Keratinocyte (primary cell): ENCODE results near the gene B3GALT4. TPM values are rescaled to one million over a fixed set of nuclear protein-coding genes. Genes with fewer than 3 reads are reported as not detected.

ENCODE experiments used
- DNase-seq: peaks from one replicate; pipeline ENCODE4 v3.0.0-alpha.2; 2011; ENCODE audit warnings: low read depth, missing footprints, low spot score
- FAIRE-seq: peaks from 2 replicates; lab custom pipeline; 2011; peaks lifted over from hg19 to GRCh38; lab: Jason Lieb, UNC
- H2AFZ ChIP-seq: 2 replicates; pipeline ENCODE4 v1.6.0; 2012; ENCODE audit warnings: low read length, control low read depth, inconsistent platforms; ENCODE audit not compliant: control insufficient read depth
- H3K27ac ChIP-seq: 2 replicates; pipeline ENCODE4 v1.5.1; 2011; ENCODE audit warnings: low read length; ENCODE audit not compliant: control insufficient read depth, insufficient read depth
- H3K27me3 ChIP-seq: 3 replicates; pipeline ENCODE4 v1.6.0; 2011; ENCODE audit warnings: low read length; ENCODE audit not compliant: control insufficient read depth, insufficient read depth; ENCODE audit errors: extremely low read depth
- H3K36me3 ChIP-seq, 2 experiments: 2 replicates in 1 of 2; 3 replicates in 1 of 2; pipeline ENCODE4 v1.5.1; 2011; ENCODE audit warnings: low read length in 2 of 2, mild to moderate bottlenecking in 1 of 2; ENCODE audit not compliant: control insufficient read depth in 2 of 2, insufficient read depth in 2 of 2; ENCODE audit errors: extremely low read depth in 1 of 2
- H3K4me1 ChIP-seq: 3 replicates; pipeline ENCODE4 v1.5.1; 2011; ENCODE audit warnings: low read length; ENCODE audit not compliant: control insufficient read depth, insufficient read depth; ENCODE audit errors: extremely low read depth
- H3K4me2 ChIP-seq: 3 replicates; pipeline ENCODE4 v1.6.0; 2011; ENCODE audit warnings: low read depth, low read length; ENCODE audit not compliant: control insufficient read depth, insufficient read depth; ENCODE audit errors: extremely low read depth
- H3K4me3 ChIP-seq, 3 experiments: fragments of 200-600 bp in 1 of 3; sonication (generic) in 1 of 3; 2 replicates in 2 of 3; 3 replicates in 1 of 3; pipeline ENCODE4 v1.5.1; 2011 to 2016; ENCODE audit warnings: low read length in 3 of 3, mild to moderate bottlenecking in 3 of 3, control low read depth in 2 of 3, inconsistent platforms in 1 of 3, low read depth in 1 of 3, mixed read lengths in 1 of 3, mixed run types in 1 of 3, moderate library complexity in 1 of 3; ENCODE audit not compliant: control insufficient read depth in 2 of 3, insufficient read depth in 2 of 3; ENCODE audit errors: extremely low read depth in 1 of 3
- H3K79me2 ChIP-seq: 2 replicates; pipeline ENCODE4 v1.6.0; 2012; ENCODE audit warnings: low read length; ENCODE audit not compliant: control insufficient read depth, insufficient read depth
- H3K9ac ChIP-seq: 3 replicates; pipeline ENCODE4 v1.6.0; 2011; ENCODE audit warnings: low read length; ENCODE audit not compliant: control insufficient read depth, insufficient read depth; ENCODE audit errors: extremely low read depth
- H3K9me1 ChIP-seq: 3 replicates; pipeline ENCODE4 v1.6.0; 2011; ENCODE audit warnings: low read length; ENCODE audit not compliant: control insufficient read depth, insufficient read depth; ENCODE audit errors: extremely low read depth
- H3K9me3 ChIP-seq: 2 replicates; pipeline ENCODE4 v1.5.1; 2012; ENCODE audit warnings: low read depth, low read length; ENCODE audit not compliant: control insufficient read depth
- H4K20me1 ChIP-seq: 3 replicates; pipeline ENCODE4 v1.6.0; 2011; ENCODE audit warnings: low read length; ENCODE audit not compliant: control insufficient read depth, insufficient read depth; ENCODE audit errors: extremely low read depth
- EZH2 ChIP-seq: IDR thresholded peaks from one replicate; pipeline ENCODE4 v1.6.1; 2012; ENCODE audit warnings: inconsistent platforms, mild to moderate bottlenecking, low read length, moderate library complexity
- dilution Hi-C: fragments of 300-500 bp; cut with MboI; formaldehyde crosslinking; loops from one replicate; pipeline ENCODE4 v1.7.0; 2020; ENCODE audit warnings: low sequenced_read_pairs; ENCODE audit not compliant: extremely low pct_ligation_motif_present
- polyA plus RNA-seq, 5 experiments: library from polyadenylated mRNA; depleted of rRNA in 3 of 5; stranded (reverse) in 3 of 5; stranded (forward) in 1 of 5; unstranded in 1 of 5; fragments of >200 nt; gene quantifications; 1 replicate in 1 of 5; 2 replicates in 3 of 5; 3 replicates in 1 of 5; pipeline versions ENCODE4 v1.2.1 to v1.2.3, GENCODE V29; 2011 to 2012; ENCODE audit warnings: missing spikeins in 2 of 5, low read depth in 1 of 5, low replicate concordance in 1 of 5
- TF ChIP-seq, protein P1 (sequence below), 3 experiments: IDR thresholded peaks in 1 of 3; conservative IDR thresholded peaks in 1 of 3; optimal IDR thresholded peaks in 1 of 3; 2 replicates in 2 of 3; 3 replicates in 1 of 3; pipeline versions ENCODE3 to v1.5.1; 2011; ENCODE audit warnings: low read length in 3 of 3, mild to moderate bottlenecking in 3 of 3, moderate library complexity in 2 of 3, control low read depth in 1 of 3, inconsistent platforms in 1 of 3; ENCODE audit not compliant: insufficient read depth in 2 of 3; ENCODE audit errors: extremely low read depth in 1 of 3

The B3GALT4 gene
- polyA plus RNA-seq, 1 donor (not counting 4 experiments of a cell fraction or from before 2014, with no cell fraction given), result 0.31 TPM

DNA sequence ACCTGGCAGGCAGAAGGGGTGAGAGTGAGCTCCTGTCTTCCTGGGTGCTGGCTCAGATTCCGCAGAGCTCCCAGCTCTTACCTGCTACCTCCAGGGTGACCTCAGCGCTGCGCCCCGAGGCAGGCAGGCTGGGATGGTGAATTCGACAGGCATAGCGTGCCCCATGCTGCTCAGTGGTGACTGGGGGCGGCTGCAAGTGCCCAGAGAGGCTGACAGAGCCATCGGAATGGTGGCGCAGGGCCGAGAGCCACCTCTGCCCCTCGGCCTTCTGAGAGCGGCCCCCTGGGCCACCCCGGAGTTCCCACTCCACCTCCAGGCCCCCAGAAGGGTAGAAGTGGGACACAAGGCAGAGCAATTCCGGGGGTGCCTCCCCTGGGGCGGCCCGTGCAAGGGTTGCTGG, 27.3 kb downstream of the B3GALT4 start:
- no peaks in the 10 kb centered on the region for H3K9me3 ChIP-seq
- no peak for DNase-seq
- no peaks in the 10 kb centered on the region for H4K20me1 ChIP-seq
- H3K36me3 ChIP-seq, result peaks cover 25% of the 10 kb centered on the region in 2 experiments
- no peak overlapping the region for H2AFZ ChIP-seq
- no peak for FAIRE-seq
- peaks cover 3% of the 10 kb centered on the region for H3K4me1 ChIP-seq
- peaks cover 40% of the 10 kb centered on the region for H3K79me2 ChIP-seq
- no peak overlapping the region for H3K9ac ChIP-seq
- no peaks in the 10 kb centered on the region for H3K27me3 ChIP-seq
- H3K4me2 ChIP-seq, result no peak overlapping the region
- H3K27ac ChIP-seq, result no peak overlapping the region
- dilution Hi-C loops, result no loop called here
- TF ChIP-seq, protein P1, sequence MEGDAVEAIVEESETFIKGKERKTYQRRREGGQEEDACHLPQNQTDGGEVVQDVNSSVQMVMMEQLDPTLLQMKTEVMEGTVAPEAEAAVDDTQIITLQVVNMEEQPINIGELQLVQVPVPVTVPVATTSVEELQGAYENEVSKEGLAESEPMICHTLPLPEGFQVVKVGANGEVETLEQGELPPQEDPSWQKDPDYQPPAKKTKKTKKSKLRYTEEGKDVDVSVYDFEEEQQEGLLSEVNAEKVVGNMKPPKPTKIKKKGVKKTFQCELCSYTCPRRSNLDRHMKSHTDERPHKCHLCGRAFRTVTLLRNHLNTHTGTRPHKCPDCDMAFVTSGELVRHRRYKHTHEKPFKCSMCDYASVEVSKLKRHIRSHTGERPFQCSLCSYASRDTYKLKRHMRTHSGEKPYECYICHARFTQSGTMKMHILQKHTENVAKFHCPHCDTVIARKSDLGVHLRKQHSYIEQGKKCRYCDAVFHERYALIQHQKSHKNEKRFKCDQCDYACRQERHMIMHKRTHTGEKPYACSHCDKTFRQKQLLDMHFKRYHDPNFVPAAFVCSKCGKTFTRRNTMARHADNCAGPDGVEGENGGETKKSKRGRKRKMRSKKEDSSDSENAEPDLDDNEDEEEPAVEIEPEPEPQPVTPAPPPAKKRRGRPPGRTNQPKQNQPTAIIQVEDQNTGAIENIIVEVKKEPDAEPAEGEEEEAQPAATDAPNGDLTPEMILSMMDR (optimal IDR thresholded peaks at IDR 0.05 in 1 of 3, IDR thresholded peaks at IDR 0.05 in 1 of 3, conservative IDR thresholded peaks at IDR 0.05 in 1 of 3; ENCODE audit: extremely low read depth in 1 of 3, insufficient read depth in 2 of 3, low read length in 3 of 3), result no peak
- TF ChIP-seq EZH2, result no peak
- H3K4me3 ChIP-seq, result no peak overlapping the region
- no peaks in the 10 kb centered on the region for H3K9me1 ChIP-seq

DNA sequence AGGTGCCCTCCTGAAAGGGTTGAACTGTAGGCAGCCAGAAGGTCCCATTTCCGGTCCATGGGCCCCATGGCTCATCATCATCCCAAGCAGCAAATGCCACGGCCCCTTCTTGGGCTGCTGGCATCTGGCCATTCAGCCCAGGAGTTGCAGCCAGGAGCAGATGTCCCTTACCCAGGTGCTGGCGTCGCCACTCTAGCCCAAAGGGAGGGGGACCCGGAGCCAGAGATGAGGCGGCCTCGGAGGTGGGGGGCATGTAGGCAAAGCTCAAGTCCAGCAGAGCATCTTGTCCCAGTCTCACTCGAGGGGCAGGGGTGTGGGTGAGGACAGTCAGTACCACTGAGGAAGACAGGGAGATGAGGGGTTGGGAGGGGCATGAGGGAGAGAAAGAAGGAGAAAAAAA, 28.1 kb downstream of the B3GALT4 start:
- peaks cover 42% of the 10 kb centered on the region for H3K79me2 ChIP-seq
- no peak for TF ChIP-seq EZH2
- TF ChIP-seq, protein P1 (optimal IDR thresholded peaks at IDR 0.05 in 1 of 3, IDR thresholded peaks at IDR 0.05 in 1 of 3, conservative IDR thresholded peaks at IDR 0.05 in 1 of 3; ENCODE audit: extremely low read depth in 1 of 3, insufficient read depth in 2 of 3, low read length in 3 of 3), result no peak
- no peaks in the 10 kb centered on the region for H4K20me1 ChIP-seq
- H2AFZ ChIP-seq, result no peak overlapping the region
- no peak overlapping the region for H3K4me2 ChIP-seq
- no peak overlapping the region for H3K27ac ChIP-seq
- H3K9me1 ChIP-seq, result no peaks in the 10 kb centered on the region
- H3K36me3 ChIP-seq, result peaks cover 25% of the 10 kb centered on the region in 2 experiments
- peaks cover 1% of the 10 kb centered on the region for H3K4me1 ChIP-seq
- no peak overlapping the region for H3K4me3 ChIP-seq
- dilution Hi-C loops, result no loop called here
- H3K9ac ChIP-seq, result no peak overlapping the region
- no peaks in the 10 kb centered on the region for H3K27me3 ChIP-seq
- no peaks in the 10 kb centered on the region for H3K9me3 ChIP-seq
- no peak for FAIRE-seq
- no peak for DNase-seq
